NCI-H2227 (cell line): ENCODE results near the gene TMEM147.
A peak's percentile ranks its signal among the peaks of the same experiment; 100 is the strongest.

Experiments used
- DNase-seq: peaks from one replicate; lab custom pipeline; 2025; ENCODE audit not compliant: unreplicated experiment; lab: John Stamatoyannopoulos, UW

The TMEM147 gene, protein sequence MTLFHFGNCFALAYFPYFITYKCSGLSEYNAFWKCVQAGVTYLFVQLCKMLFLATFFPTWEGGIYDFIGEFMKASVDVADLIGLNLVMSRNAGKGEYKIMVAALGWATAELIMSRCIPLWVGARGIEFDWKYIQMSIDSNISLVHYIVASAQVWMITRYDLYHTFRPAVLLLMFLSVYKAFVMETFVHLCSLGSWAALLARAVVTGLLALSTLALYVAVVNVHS

DNA sequence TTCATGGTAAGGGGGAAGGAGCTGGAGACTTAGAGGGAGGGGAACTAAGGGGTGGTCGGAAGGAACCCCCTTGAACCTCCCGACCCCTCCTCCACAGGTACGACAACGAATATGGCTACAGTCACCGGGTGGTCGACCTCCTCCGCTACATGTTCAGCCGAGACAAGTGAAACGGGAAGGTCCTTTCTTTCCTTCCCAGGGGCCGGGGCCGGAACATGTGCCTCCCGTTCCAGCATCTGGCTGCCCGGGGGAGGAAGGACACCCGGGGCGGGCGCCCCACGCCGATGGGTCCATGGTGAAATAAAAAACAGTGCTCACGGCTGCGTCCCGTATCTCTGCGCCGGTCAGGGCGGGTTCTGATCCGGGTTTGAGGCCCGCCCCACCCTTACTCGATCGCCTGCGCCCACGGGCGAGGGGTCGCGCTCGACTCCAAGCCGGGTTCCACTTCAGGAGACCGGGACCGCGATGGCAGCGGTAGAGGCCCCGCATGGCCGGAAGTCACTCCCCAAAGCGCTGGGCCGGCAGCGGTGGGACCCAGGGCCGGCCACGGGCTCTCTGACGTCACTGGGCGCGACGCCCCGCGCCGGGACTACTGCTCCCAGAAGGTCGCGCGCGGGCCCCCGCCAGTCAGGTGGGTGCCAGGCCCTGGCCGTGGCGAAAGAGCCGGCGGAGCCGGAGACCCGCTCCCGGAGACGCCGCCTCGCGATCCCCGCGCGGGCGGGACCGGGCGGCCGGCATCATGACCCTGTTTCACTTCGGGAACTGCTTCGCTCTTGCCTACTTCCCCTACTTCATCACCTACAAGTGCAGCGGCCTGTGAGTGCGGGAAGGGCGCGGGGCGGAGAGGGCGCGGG lies at the start of gene TMEM147:
TMEM147 (plus strand) TSS at position 626 of the 854 bp plus-strand sequence; CDS start at position 740, 114 bp downstream.
- DNase-seq, result peak; percentile 100

DNA sequence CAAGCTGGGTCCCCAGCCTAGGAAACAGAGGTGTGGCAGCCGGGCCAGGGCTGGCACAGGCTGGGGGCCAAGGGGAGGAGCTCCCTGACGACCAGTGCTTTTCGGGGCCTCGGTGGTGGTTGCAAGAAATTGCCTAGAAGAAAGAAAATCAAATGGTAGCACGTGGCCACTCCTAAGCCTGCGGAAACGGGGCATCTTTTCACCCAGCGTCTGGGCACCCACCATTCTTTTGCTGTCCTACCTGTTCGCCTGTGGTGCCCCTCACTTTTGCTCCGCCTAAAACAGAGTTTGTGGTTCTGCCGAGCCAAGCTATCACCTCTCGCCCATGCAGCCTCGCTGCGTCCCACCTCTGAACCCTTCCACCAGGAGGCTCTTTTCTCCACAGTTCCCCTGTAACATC lies 48.0 kb upstream of the TMEM147 start:
- no peak for DNase-seq

DNA sequence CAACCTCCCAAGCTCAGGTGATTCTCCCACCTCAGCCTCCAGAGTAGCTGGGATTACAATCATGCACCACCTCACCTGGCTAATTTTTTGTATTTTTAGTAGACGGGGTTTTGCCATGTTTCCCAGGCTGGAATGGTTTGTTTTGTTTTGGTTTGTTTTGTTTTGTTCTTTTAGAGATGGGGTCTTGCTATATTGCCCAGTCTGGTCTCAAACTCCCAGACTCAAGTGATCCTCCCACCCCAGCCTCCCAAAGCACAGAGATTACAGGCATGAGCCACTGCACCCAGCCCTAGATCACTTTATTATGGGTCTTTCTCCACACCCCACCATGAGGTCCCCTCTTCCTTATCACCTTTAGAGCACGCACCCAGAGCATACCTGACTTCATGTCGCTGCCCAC lies 47.2 kb upstream of the TMEM147 start:
- DNase-seq, result no peak

DNA sequence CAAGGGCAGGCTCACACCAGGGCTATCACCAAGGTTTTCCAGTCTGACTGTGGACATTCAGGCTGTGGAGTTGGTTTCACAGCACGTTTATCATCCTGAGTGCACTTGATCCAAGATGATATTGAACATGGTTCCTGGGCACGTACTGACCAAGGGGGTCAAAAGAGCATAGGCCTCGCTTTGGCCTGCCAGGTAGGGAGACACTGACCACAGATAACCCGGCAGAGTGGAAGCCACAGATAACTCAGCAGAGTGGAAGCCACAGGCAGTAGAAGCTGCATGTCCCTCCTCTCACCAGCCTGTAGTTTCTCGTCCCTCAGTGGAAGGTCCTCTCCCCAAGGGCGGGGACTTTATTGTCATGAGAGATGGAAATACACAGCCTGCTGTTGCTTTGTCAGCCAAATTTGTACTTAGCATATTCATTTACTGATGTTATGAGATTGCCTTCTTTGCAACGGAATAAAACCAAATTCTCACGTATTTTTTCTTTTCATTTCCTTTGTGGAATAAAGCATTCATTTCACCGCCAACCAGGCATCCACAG lies 46.4 kb upstream of the TMEM147 start:
- DNase-seq, result no peak

DNA sequence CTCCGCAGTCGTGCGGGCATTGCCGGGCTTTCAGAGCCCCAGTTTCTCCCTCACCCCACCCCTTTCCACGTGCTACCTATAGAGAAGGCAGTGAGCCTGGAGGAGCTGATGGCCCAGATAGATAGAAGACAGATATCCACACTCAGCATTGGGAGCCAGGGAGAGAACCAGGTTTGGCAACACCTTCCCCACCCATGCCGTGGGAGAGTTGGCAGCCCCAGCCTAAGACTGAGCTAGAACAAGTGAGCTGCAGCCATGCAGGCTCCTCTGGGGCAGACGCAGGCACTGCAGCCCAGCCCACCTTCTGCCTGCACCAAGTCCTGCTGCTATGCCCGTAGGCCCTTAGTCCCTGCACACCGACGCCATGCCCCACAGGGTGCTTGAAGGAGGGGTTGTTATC lies 44.8 kb upstream of the TMEM147 start:
- DNase-seq, result no peak

DNA sequence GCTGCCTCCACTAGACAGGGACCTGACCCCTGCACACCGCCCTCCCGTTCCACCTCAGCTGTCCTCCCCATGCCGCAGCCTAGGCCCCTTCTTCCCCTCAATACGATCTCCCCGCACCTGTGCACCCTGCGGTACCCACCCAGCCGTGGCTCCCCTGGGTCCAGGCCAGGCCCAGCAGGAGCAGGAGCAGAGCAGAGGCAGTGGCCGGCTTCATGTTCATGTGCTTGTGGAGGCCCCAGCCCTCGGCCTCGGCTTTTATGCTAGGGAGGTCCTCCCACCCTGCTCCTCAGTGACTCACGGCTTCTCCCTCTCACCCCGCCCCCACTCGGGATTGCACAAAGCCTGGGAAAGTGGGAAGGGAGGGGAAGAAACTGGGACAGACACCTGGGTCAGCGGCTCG lies 43.7 kb upstream of the TMEM147 start:
- no peak for DNase-seq

DNA sequence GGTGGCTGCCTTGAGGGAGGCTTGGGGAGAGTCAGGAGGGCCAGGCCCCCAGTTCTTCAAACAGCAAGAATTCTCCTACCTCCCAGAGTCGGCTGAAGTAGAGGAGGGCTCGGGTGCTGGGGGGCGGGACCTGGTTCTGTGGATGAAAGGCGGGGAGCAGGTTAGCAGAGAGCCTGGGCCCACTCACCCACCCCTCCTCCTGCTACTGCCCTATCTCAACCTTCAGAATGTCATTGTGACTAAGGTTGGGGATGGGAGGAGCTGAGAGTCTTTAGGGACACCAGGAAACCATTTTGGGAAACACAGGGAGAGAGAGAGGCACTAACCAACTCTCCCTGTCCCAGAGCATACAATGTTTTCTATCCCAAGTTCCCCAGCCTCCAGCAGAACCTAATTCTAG lies 42.7 kb upstream of the TMEM147 start:
- DNase-seq, result no peak

DNA sequence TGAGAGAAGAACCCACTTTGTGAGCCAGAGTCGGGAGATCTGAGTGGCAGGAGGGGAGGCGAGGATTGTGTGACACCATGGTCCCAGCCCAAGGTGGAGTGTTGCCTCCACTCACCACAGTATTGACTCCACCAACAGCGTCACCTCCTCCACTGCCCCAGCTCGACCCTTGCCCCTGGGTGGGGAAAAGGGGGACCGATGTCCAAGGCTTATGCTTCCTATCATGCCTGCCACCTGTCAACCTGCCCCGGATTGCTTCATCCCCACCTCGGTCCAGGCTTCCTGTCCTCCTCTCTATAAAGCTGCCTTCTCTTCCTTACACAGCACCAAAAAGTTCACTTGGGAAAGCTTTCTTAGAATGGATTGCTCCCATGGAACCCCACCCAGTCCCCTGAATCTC lies 39.4 kb upstream of the TMEM147 start:
- no peak for DNase-seq

DNA sequence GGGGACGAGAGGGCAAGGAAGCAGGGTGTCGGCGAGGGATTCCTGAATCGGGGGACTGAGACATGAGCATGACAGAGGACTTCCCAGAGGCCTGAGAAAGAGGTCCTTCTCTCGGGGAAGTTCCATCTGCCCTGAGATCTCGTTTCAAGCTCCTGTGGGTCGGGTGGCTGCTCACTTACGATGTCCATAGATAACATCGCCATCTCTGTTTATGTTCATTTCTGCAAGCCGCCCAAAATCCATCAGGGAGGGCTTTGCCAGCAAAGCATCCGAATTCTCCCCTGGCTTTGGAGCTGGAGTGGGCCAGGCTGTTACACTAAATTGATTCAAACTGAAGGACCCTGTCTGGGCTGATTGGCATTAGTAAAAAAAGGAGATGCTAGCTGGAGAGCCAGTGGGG lies 37.9 kb upstream of the TMEM147 start:
- DNase-seq, result no peak

DNA sequence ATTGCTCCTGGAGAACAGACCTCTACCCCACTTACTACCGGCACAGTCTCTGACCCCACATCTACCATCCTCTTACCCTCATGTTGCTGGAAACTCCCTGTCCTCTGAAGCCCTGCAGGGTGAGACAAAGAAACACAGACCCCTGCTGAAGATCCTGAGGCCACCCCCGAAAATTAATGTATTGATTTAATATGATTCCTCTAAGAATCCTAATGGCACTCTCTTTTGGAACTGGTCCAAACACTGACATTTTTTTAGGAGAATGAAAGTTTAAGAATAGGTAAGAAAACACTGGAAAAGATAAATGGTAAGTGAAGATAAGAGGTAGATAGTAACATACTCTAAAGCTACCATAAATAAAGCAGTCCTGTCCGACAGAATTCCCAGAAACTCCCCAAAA lies 37.3 kb upstream of the TMEM147 start:
- DNase-seq, result no peak

DNA sequence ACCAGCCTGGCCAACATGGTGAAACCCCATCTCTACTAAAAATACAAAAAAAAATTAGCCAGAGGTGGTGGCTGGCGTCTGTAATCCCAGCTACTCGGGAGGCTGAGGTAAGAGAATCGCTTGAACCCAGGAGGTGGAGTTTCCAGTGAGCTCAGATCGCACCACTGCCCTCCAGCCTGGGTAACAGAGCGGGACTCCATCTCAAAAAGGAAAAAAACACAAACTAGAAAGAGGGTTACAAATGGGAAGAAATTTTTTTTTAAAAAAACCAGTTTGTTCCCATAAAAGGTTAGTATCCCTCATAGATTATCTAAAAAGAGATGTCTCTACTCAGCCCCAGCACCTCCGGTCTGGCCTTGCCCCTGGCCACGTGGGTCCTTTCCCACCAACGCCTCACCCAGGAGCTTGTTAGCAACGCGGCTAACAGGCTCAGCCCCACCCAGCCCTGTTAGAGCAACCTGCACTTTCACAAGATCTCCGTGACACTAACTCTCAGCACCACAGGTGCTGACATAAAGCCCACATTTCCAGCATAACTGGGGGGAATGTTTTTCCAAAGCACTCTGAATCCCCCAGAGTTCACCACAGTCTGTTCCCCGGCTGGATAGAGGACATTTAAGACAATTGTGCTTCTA lies 36.3 kb upstream of the TMEM147 start:
- DNase-seq, result peak; percentile 77

DNA sequence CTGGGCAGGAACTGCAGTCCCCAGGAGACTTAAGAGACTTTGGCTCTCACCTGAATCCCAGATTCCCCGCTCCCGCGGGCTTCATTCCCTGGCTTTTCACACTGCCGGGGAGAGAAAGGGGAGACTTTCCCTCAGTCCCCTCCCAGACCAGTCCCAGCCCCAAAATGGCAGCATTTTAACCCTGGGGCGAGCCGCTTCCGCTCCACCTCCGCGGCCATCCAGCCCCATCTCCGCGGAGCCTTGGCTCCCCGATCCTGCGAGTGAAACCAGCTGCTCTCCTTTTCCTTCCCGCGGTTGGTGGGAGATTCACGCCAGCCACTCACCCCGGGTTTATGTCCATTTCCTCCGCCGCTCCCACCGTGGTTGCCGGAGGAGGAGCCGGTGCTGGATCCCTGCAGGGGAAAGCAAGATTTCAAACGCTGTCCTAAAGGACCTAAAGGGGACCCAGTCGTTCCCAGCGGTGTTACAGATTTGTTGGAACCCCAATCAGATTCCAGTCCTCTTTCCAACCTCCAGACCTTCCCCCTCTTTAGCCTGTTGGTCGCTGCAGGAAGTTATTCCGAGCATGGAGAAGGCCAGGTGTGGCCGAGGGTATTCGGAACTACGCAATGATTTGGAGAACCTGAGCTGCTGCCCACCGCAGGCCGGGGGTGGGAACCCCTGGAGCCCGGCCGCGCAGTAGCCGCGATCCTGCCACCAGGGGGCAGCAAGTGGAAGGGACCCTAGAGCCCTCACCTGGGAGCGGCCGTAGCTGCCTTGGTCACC lies 35.4 kb upstream of the TMEM147 start:
- peak; percentile 97 for DNase-seq

DNA sequence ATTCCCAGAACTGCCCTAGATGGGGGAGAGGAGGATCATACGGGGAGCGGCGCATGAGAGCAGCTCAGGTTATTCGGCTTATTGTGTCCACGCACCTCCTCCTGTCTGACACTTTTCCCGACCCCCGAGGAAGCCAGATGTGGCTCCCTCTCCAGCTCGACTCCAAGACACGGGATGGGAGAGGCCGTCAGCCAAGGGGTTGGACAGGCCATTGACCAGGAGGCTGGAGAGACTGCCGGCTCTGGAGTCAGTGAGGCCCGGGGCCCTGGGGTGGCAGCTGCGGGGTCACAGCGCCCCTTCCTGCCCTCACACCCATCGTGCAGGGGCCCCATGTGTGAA lies 34.8 kb upstream of the TMEM147 start:
- no peak for DNase-seq

DNA sequence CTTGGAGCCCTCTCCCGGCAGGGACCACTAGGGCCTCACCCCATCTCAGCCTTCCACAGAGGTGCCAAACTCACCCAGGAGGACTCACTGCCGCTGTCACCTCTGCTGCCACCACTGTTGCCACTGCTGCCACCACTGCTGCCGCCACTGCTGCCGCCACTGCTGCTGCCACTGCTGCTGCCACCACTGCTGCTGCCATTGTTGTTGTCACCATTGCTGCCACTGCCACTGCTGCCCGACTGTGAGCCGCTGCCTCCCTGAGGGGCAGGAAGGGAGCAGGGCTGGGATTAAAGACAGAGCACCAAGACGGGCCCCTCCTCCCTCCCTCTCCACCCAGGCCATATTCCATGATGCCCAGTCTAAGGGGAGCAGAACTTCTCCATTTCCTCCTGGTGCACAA lies 34.1 kb upstream of the TMEM147 start:
- DNase-seq, result no peak

DNA sequence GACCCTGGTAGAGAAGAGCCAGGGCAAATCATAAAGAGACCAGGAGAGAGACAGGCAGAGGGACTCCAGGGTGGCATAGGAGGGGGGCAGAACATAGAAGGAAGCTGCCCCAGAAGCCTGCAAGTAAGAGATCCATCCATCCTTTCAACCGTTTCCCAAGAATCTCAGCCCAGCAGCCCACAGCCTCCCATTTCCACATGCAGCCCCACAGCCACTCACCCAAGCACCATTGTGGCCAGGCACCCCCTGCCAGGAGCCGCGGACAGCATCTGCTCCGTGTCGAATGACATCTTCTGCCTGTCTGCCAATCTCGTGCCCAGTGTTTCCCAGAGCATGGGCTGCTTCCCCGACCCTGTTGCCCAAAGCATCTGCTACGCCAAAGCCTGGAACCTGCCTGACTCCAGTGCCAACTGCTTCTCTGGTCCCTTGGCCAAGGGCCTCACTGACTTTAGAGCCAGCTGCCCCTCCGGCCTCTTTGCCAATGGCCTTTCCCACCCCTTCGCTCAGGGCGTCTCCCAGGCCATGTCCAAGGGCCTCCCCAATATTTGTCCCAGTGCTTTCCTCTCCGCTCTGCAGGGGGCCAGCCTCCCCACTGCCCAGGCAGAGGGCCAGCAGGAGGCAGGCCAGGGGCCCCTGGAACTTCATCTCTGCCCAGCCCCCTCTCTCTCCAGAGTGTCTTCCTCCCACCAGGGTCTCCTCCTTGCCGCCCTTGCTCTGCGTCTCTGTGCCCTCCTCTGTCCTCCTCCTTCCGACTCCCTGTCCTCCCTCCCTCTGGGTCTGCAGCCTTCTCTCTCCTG lies 32.4 kb upstream of the TMEM147 start:
- DNase-seq, result no peak

DNA sequence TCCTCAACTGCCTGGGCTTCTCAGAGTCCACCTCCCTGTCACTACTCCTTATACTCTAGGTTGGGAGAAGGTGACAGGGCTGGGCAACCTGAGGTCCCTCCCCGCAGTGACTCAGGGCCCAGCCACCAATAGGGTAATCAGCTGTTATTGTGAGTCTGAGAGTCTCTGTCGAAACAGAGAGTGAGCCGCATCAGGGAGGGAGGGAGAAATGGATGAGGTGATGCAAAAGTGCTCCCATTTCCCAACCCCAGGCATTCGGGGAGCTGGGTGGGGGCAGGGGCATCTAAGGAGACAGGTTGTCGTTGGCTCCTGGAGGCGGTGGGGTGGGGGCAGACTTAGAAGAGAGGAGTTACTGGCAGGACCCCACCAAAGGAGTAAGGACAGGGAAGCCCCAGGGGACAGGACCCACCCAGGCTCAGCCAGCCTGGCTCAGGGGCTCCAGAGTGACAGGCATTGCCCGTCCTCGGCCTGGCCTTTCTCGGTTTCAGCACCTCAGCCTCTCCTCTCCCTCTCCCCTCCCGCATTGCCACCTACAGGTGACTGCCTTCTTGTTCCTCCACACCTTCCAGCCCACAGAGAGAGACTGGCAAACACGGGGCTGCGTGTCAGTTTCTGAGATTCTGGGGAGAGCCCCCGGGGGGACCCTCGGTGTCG lies 31.7 kb upstream of the TMEM147 start, which contains the start of gene DMKN:
DMKN (minus strand) TSS at position 22 of the 654 bp plus-strand sequence. CDS start 174 bp downstream, outside the sequence.
- peak; percentile 68 for DNase-seq

DNA sequence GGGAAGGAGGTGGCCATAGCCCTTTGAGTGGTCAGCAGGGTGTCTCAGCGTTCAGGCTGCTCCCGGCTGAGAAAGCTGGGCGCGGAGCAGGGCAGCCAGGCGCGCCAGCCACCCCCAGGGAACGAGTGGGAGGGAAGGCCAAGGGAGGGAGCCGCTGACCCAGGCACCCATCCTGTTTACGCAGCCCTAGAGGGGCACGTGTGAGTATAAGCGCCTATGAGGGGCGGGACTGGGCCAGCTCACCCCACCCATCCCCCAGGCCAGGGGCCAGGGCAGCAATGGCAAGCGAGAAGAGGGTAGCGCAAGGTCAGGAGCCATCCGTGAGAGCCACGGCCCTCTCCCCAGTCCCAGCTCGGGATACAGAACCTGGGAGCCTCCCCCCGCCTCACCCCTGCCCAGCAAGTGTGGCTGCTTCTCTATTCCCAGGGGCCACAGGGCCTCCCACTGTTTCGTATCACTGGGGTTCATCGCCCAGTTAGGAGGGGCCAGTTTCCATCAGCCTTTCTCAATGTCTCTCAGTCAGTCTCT lies 31.1 kb upstream of the TMEM147 start:
- DNase-seq, result no peak

DNA sequence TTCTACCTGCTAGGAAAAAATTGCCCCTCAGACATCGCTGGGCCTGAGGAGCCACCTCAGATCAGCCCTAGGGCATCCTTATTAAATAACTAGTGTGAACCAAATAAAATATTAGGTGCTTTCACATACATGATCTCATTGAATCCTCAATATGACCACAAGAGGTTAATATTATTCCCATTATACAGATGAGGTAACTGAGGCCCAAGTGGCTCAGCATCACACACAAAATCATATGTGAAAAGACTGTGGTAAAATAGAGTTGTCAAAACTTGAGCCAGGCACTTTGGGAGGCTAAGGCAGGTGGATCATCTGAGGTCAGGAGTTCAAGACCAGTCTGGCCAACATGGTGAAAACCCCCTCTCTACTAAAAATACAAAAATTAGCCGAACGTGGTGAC lies 29.1 kb upstream of the TMEM147 start:
- DNase-seq, result no peak

DNA sequence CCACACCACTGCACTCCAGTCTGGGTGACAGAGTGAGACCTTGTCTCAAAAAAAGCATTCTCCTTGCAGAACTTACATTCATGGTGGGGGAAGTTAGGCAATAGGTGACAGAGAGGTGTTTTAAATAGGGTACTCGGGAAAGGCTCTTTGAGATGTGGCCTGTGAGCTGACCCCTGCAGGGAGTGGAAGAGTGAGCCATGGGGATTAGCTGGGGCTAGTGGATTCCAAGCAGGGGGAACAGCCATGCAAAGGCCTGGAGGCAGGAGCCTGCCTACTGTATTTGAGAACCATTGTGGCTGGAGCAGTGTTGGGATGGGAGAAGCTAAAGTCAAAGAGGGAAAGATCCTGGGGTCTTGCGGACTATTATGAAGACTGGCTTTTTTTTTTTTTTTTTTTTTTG lies 28.1 kb upstream of the TMEM147 start:
- DNase-seq, result no peak

DNA sequence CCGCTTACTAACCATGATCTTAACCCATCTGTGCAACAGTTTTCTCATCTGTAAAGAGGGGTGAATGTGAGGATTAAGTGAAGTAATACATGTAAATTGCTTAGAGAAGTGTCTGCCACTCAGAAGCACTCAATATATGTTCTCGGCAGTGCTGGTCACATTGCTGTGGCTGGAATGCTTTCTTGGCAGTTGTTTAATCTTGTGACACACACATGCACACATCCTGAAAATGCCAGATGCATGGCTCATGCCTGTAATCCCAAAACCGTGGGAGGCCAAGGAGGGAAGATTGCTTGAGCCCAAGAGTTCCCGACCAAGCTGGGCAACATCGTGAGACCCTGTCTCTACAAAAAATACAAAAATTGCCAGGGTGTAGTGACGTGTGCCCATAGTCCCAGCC lies 27.1 kb upstream of the TMEM147 start:
- no peak for DNase-seq
